GM10266 (cell line): ENCODE results near the gene GABRB3.

Experiments
- DNase-seq: peaks from one replicate; pipeline ENCODE4 v3.0.0; 2012; ENCODE audit errors: extremely low spot score
- TF ChIP-seq, protein P1 (sequence below): IDR thresholded peaks from 2 replicates; pipeline ENCODE4 v1.5.1; 2012; ENCODE audit warnings: mild to moderate bottlenecking, low read depth; ENCODE audit not compliant: control insufficient read depth, insufficient read depth; ENCODE audit errors: missing control alignments

The GABRB3 gene

DNA sequence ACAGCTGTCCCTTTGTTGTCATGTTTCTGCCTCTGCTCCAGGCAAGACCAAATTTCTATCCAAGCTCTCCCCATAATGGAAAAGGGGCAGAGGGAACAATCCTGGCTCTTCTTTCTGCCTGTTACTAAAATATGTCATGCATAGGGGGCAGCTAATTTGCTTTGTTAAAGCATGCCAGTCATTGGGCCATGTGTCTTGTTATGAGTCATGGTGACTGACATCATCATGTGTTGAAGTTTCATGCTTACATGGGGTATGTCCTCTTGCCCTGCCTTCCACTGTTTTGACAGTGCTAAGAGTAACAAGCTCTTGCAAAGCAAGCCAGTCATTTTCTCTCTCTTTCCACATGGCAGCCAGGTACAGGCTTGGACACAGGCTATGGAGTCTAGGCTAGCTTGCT is 268.9 kb downstream of the GABRB3 start:
- DNase-seq, result no peak
- TF ChIP-seq, protein P1, sequence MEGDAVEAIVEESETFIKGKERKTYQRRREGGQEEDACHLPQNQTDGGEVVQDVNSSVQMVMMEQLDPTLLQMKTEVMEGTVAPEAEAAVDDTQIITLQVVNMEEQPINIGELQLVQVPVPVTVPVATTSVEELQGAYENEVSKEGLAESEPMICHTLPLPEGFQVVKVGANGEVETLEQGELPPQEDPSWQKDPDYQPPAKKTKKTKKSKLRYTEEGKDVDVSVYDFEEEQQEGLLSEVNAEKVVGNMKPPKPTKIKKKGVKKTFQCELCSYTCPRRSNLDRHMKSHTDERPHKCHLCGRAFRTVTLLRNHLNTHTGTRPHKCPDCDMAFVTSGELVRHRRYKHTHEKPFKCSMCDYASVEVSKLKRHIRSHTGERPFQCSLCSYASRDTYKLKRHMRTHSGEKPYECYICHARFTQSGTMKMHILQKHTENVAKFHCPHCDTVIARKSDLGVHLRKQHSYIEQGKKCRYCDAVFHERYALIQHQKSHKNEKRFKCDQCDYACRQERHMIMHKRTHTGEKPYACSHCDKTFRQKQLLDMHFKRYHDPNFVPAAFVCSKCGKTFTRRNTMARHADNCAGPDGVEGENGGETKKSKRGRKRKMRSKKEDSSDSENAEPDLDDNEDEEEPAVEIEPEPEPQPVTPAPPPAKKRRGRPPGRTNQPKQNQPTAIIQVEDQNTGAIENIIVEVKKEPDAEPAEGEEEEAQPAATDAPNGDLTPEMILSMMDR, result no peak
